Measurements from ENCODE around the gene AOPEP.
"Not testable (repeated sequence)": the region's sequence is repeated elsewhere in the genome, so short reads cannot be mapped to it uniquely, and the experiment has no call there.

AOPEP gene

DNA sequence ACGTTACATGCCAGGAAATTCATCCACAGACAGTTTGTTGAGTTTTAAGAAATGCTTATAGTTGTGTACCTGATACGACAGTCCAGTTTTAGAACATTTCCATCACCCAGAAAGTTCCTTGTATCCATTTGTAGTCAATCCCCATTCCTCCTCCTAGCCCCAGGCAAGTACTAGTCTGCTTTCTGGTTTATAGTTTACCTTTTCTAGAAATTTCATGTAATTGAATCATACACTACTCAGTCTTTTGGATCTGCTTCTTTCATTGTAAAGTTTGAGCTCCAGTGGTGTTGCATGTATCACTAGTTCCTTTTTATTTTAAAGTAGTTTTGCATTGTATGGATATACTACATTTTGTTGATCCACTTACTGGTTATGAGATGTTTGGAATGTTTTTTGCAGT lies 291.2 kb downstream of the AOPEP start:
- no peaks in the 10 kb centered on the region for H3K79me2 ChIP-seq (ENCODE audit: low read length)
- no peak overlapping the region for H2AFZ ChIP-seq (ENCODE audit: low read depth, low read length)
- no peaks in the 10 kb centered on the region; the same call in 1 of the 2 replicates for H4K20me1 ChIP-seq (ENCODE audit: insufficient read depth, low read length)
- no peak overlapping the region for H3K9ac ChIP-seq (ENCODE audit: low read length)
- H3K27ac ChIP-seq (ENCODE audit: low read length), result no peak overlapping the region
- no peaks in the 10 kb centered on the region for H3K9me3 ChIP-seq (ENCODE audit: insufficient read depth, low read length)
- no peak overlapping the region for H3K4me3 ChIP-seq (ENCODE audit: low read length)
- no peaks in the 10 kb centered on the region for H3K36me3 ChIP-seq (replicated peaks; ENCODE audit: low read depth, low read length)
- no peaks in the 10 kb centered on the region for H3K4me1 ChIP-seq (ENCODE audit: low read length)
- H3K4me2 ChIP-seq (ENCODE audit: low read length), result no peak overlapping the region
- no peaks in the 10 kb centered on the region for H3K27me3 ChIP-seq (ENCODE audit: low read depth, low read length)
- no peak for TF ChIP-seq CTCF (IDR thresholded peaks at IDR 0.05; ENCODE audit: low read depth, low read length)

- no peaks in the 10 kb centered on the region for H3K36me3 ChIP-seq (replicated peaks; ENCODE audit: low read depth, low read length)
- H3K27me3 ChIP-seq (ENCODE audit: low read depth, low read length), result no peaks in the 10 kb centered on the region
- H3K9ac ChIP-seq (ENCODE audit: low read length), result no peak overlapping the region
- no peaks in the 10 kb centered on the region for H3K9me3 ChIP-seq (ENCODE audit: insufficient read depth, low read length)
- no peaks in the 10 kb centered on the region for H3K79me2 ChIP-seq (ENCODE audit: low read length)
- no peak overlapping the region for H3K27ac ChIP-seq (ENCODE audit: low read length)
- no peak overlapping the region for H2AFZ ChIP-seq (ENCODE audit: low read depth, low read length)
- no peak overlapping the region for H3K4me2 ChIP-seq (ENCODE audit: low read length)
- H4K20me1 ChIP-seq (ENCODE audit: insufficient read depth, low read length), result no peaks in the 10 kb centered on the region; the same call in 1 of the 2 replicates
- H3K4me3 ChIP-seq (ENCODE audit: low read length), result no peak overlapping the region
- TF ChIP-seq CTCF (IDR thresholded peaks at IDR 0.05; ENCODE audit: low read depth, low read length) (no peak), EZH2phosphoT487 (IDR thresholded peaks at IDR 0.05; ENCODE audit: low read depth) (no peak)
- no peaks in the 10 kb centered on the region for H3K4me1 ChIP-seq (ENCODE audit: low read length)
Measured at GRCh38 chr9:95018099-95018936, 291.8 kb downstream of the AOPEP start.

DNA sequence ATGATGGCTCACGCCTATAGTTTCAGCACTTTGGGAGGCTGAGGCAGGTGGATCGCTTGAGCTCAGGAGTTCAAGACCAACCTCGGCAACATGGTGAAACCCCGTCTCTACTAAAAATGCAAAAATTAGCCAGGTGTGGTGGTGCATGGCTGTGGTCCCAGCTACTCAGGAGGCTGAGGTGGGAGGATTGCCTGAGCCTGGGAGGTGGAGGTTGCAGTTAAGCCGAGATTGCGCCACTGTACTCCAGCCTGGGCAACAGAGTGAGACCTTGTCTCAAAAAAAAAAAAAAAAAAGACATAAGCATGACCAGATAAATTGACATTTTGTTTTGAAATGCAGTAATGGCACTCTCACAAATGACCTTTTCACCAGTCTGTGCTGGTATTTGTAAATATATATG lies 294.1 kb downstream of the AOPEP start:
- not testable (repeated sequence) for H3K4me1 ChIP-seq (ENCODE audit: low read length); H4K20me1 ChIP-seq (ENCODE audit: insufficient read depth, low read length); H3K27ac ChIP-seq (ENCODE audit: low read length)

DNA sequence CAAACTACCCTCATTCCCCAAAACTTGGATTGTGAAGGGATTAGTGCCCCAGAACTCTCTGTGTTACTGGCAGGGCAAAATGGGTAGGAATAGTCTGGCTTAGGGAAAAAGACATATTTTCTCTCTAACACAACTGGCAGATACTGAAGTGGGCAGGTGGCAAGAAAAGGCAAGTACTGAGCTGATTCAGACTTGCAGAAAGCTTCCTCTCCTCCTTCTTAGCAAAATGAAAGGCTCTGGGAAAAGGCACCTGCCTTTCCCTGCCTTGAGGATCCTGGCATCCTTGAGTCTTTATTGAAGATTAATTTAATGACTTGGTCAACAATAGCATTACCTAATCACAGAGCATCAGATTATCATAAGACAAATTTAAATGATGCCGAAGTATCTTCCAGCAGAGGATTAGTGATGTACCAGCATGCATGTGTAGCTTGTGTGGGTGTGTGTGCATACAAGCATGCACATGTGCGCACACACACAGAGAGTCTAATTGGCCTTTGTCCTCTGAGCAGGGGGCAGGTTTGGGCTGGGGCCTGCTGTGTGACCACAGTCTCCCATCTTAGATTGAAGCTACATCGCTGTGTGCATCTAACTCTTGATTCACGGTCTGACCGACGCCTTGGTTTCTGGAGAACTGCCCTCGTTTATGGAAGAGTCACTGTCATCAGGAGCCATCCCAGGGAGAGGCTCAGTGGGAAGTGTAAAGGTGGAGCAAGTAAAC lies 294.8 kb downstream of the AOPEP start:
- Histone ChIP-seq H3K4me3 (ENCODE audit: low read length) (no peak overlapping the region), H3K27me3 (ENCODE audit: low read depth, low read length) (no peaks in the 10 kb centered on the region), H3K27ac (ENCODE audit: low read length) (no peak overlapping the region), H3K4me1 (ENCODE audit: low read length) (no peaks in the 10 kb centered on the region), H2AFZ (ENCODE audit: low read depth, low read length) (no peak overlapping the region), H4K20me1 (ENCODE audit: insufficient read depth, low read length) (no peaks in the 10 kb centered on the region; the same call in 1 of the 2 replicates), H3K79me2 (ENCODE audit: low read length) (no peaks in the 10 kb centered on the region), H3K4me2 (ENCODE audit: low read length) (no peak overlapping the region), H3K9ac (ENCODE audit: low read length) (no peak overlapping the region), H3K36me3 (replicated peaks; ENCODE audit: low read depth, low read length) (no peaks in the 10 kb centered on the region), H3K9me3 (ENCODE audit: insufficient read depth, low read length) (no peaks in the 10 kb centered on the region)
- TF ChIP-seq CTCF (IDR thresholded peaks at IDR 0.05; ENCODE audit: low read depth, low read length), result no peak
- no peak for TF ChIP-seq EZH2phosphoT487 (IDR thresholded peaks at IDR 0.05; ENCODE audit: low read depth)

More for the DNA sequence above, 294.1 kb downstream of the AOPEP start:
- not testable (repeated sequence) for H3K36me3 ChIP-seq (replicated peaks; ENCODE audit: low read depth, low read length); H3K4me3 ChIP-seq (ENCODE audit: low read length); H2AFZ ChIP-seq (ENCODE audit: low read depth, low read length); H3K79me2 ChIP-seq (ENCODE audit: low read length); H3K4me2 ChIP-seq (ENCODE audit: low read length); H3K9ac ChIP-seq (ENCODE audit: low read length); H3K9me3 ChIP-seq (ENCODE audit: insufficient read depth, low read length); H3K27me3 ChIP-seq (ENCODE audit: low read depth, low read length)

Measured in OCI-LY3 (cell line).